GM23248 (cell line): ENCODE results near the gene ARPC2. TPM values are rescaled to one million over a fixed set of nuclear protein-coding genes. Genes with fewer than 3 reads are reported as not detected.
A peak's percentile ranks its signal among the peaks of the same experiment; 100 is the strongest.

Experiments used
- DNase-seq: peaks from one replicate; pipeline ENCODE4 v3.0.0-alpha.2; 2015
- H2AFZ ChIP-seq: fragments of 200-600 bp; sonication (generic); 2 replicates; pipeline ENCODE4 v1.6.1; 2016; ENCODE audit warnings: antibody characterized with exemption
- H3F3A ChIP-seq: fragments of 200-600 bp; sonication (generic); 2 replicates; pipeline ENCODE4 v1.6.1; 2016; ENCODE audit warnings: mild to moderate bottlenecking, antibody characterized with exemption, mixed run types; ENCODE audit not compliant: insufficient read depth
- H3K27ac ChIP-seq: fragments of 200-600 bp; sonication (generic); 2 replicates; pipeline ENCODE4 v1.5.1; 2016; ENCODE audit warnings: mild to moderate bottlenecking
- H3K27me3 ChIP-seq: fragments of 200-600 bp; sonication (generic); replicated peaks from 2 replicates; pipeline ENCODE4 v1.6.1; 2016; ENCODE audit warnings: mild to moderate bottlenecking; ENCODE audit not compliant: insufficient read depth
- H3K36me3 ChIP-seq: fragments of 200-600 bp; sonication (generic); 2 replicates; pipeline ENCODE4 v1.6.1; 2016; ENCODE audit warnings: low read depth, mild to moderate bottlenecking
- H3K4me1 ChIP-seq: fragments of 200-600 bp; sonication (generic); 2 replicates; pipeline ENCODE4 v1.6.1; 2016; ENCODE audit warnings: mild to moderate bottlenecking; ENCODE audit not compliant: insufficient read depth
- H3K4me2 ChIP-seq: fragments of 200-600 bp; sonication (generic); one replicate; pipeline ENCODE4 v1.6.1; 2016; ENCODE audit warnings: mild to moderate bottlenecking; ENCODE audit not compliant: unreplicated experiment
- H3K4me3 ChIP-seq: fragments of 200-600 bp; sonication (generic); 2 replicates; pipeline ENCODE4 v1.5.1; 2016; ENCODE audit warnings: mild to moderate bottlenecking
- H3K79me2 ChIP-seq: fragments of 200-600 bp; sonication (generic); 2 replicates; pipeline ENCODE4 v1.6.1; 2016; ENCODE audit warnings: mild to moderate bottlenecking; ENCODE audit not compliant: insufficient read depth
- H3K9ac ChIP-seq: fragments of 200-600 bp; sonication (generic); 2 replicates; pipeline ENCODE4 v1.6.1; 2016; ENCODE audit warnings: mild to moderate bottlenecking
- H3K9me2 ChIP-seq: fragments of 200-600 bp; sonication (generic); 2 replicates; pipeline ENCODE4 v1.6.1; 2016; ENCODE audit warnings: mixed run types, mild to moderate bottlenecking, moderate library complexity; ENCODE audit not compliant: insufficient read depth
- H3K9me3 ChIP-seq: fragments of 200-600 bp; sonication (generic); one replicate; pipeline ENCODE4 v1.6.1; 2017; ENCODE audit warnings: low read depth
- H4K20me1 ChIP-seq: fragments of 200-600 bp; sonication (generic); 2 replicates; pipeline ENCODE4 v1.6.0; 2016; ENCODE audit not compliant: insufficient read depth
- EZH2 ChIP-seq: fragments of 200-600 bp; sonication (generic); IDR thresholded peaks from 2 replicates; pipeline ENCODE4 v1.6.1; 2018; ENCODE audit warnings: antibody characterized with exemption, mild to moderate bottlenecking; ENCODE audit not compliant: insufficient read depth, poor library complexity, severe bottlenecking
- EZH2phosphoT487 ChIP-seq: fragments of 200-600 bp; sonication (generic); IDR thresholded peaks from 2 replicates; pipeline ENCODE4 v1.6.1; 2018; ENCODE audit warnings: antibody characterized with exemption, moderate library complexity, mild to moderate bottlenecking, low read depth; ENCODE audit not compliant: insufficient read depth
- WGBS, 2 experiments: methylation state at CpG; one replicate each; pipeline ENCODE4 v1.1.6; 2015 to 2017; ENCODE audit warnings: low lambda C conversion rate in 2 of 2, low coverage in 1 of 2; ENCODE audit errors: missing lambda C conversion rate in 2 of 2; 5-methylcytosine and 5-hydroxymethylcytosine counted together
- in situ Hi-C: fragments of 300-500 bp; cut with MboI; formaldehyde crosslinking; loops from 2 replicates; pipeline ENCODE4 v1.15.0; 2020
- polyA plus RNA-seq: library from polyadenylated mRNA; unstranded; fragments of >200 nt; fragmentation: Nextera tagmentation; extraction: Ambion mirVana; gene quantifications from 2 replicates; pipeline ENCODE4 v1.2.1, GENCODE V29; 2016
- total RNA-seq: library from RNA; depleted of rRNA; stranded (reverse); fragments of >200 nt; shearing (Covaris generic); gene quantifications from 2 replicates; pipeline ENCODE4 v1.2.3, GENCODE V29; 2014

Gene ARPC2
- total and polyA plus RNA-seq, 2 experiments from 2014 or later: 644 to 851 TPM

GRCh38 chr2:218214116-218214515 lies 2.9 kb upstream of the ARPC2 start:
- Histone ChIP-seq H3K4me2 (no peak overlapping the region), H4K20me1 (peaks cover 8% of the 10 kb centered on the region; the same call in 1 of the 2 replicates), H3K27ac (no peak overlapping the region), H2AFZ (no peak overlapping the region), H3K4me3 (no peak overlapping the region), H3K9me3 (no peaks in the 10 kb centered on the region), H3K4me1 (peaks cover 6% of the 10 kb centered on the region; the same call in 1 of the 2 replicates), H3K27me3 (no peaks in the 10 kb centered on the region), H3F3A (peaks cover 18% of the 10 kb centered on the region), H3K36me3 (no peaks in the 10 kb centered on the region), H3K9me2 (no peaks in the 10 kb centered on the region), H3K79me2 (peaks cover 31% of the 10 kb centered on the region), H3K9ac (no peak overlapping the region)
- DNase-seq: no peak
- 53 to 63% methylated on average over 1 of the region's 1 CpG for WGBS, 2 experiments
- in situ Hi-C loops: no loop called here
- no peak for TF ChIP-seq EZH2phosphoT487
- no peak for TF ChIP-seq EZH2

- Histone ChIP-seq H3K9me2 (no peaks in the 10 kb centered on the region), H3K9ac (peak overlapping the region; percentile 98), H3K9me3 (no peaks in the 10 kb centered on the region), H3K4me1 (peaks cover 27% of the 10 kb centered on the region), H3F3A (peaks cover 22% of the 10 kb centered on the region), H2AFZ (peak overlapping the region; percentile 95), H3K4me3 (peak overlapping the region; percentile 99), H3K79me2 (peaks cover 53% of the 10 kb centered on the region), H3K36me3 (0 out of 2 replicates have a peak, but pooled peaks cover under 1% of the 10 kb centered on the region), H3K27me3 (no peaks in the 10 kb centered on the region), H3K4me2 (peak overlapping the region; percentile 79), H4K20me1 (peaks cover 25% of the 10 kb centered on the region), H3K27ac (peak overlapping the region; percentile 91)
- in situ Hi-C loops: no loop called here
- TF ChIP-seq EZH2 (no peak), EZH2phosphoT487 (no peak)
- WGBS, 2 experiments: 43 to 44% methylated on average over 9 of the region's 9 CpGs
- DNase-seq: no peak
Observed at GRCh38 chr2:218216336-218216673, 684 bp upstream of the ARPC2 start.

- no peak for TF ChIP-seq EZH2phosphoT487
- no peak for TF ChIP-seq EZH2
- peak; percentile 73 for DNase-seq
- Histone ChIP-seq H3K79me2 (peaks cover 66% of the 10 kb centered on the region), H3K36me3 (peaks cover 5% of the 10 kb centered on the region; the same call in 1 of the 2 replicates), H4K20me1 (peaks cover 35% of the 10 kb centered on the region), H3K9me3 (no peaks in the 10 kb centered on the region), H3K4me3 (peak overlapping the region; percentile 99), H3K4me1 (peaks cover 40% of the 10 kb centered on the region), H3F3A (peaks cover 22% of the 10 kb centered on the region), H3K27me3 (no peaks in the 10 kb centered on the region), H3K9me2 (no peaks in the 10 kb centered on the region), H2AFZ (peak overlapping the region; percentile 66), H3K27ac (peak overlapping the region; percentile 88), H3K9ac (peak overlapping the region; percentile 98), H3K4me2 (peak overlapping the region; percentile 100)
- 0 to 1% methylated on average over 34 to 47 of the region's 47 CpGs for WGBS, 2 experiments
- in situ Hi-C loops: no loop called here
Observed at GRCh38 chr2:218217360-218218267, 625 bp downstream of the ARPC2 start.

- 2 to 5% methylated on average over 4 of the region's 4 CpGs for WGBS, 2 experiments
- peak overlapping the region; percentile 88 for H3K27ac ChIP-seq
- peak overlapping the region; percentile 98 for H3K9ac ChIP-seq
Observed at GRCh38 chr2:218218268-218219185, 1.5 kb downstream of the ARPC2 start.

More at GRCh38 chr2:218218268-218219185, 1.5 kb downstream of the ARPC2 start:
- in situ Hi-C loops: no loop called here
- Histone ChIP-seq H3K4me3 (peak overlapping the region; percentile 99), H4K20me1 (peaks cover 44% of the 10 kb centered on the region), H3K79me2 (peaks cover 76% of the 10 kb centered on the region), H3K4me1 (peaks cover 49% of the 10 kb centered on the region), H2AFZ (no peak overlapping the region), H3K9me2 (no peaks in the 10 kb centered on the region), H3F3A (peaks cover 30% of the 10 kb centered on the region), H3K27me3 (no peaks in the 10 kb centered on the region), H3K36me3 (peaks cover 5% of the 10 kb centered on the region; the same call in 1 of the 2 replicates), H3K4me2 (peak overlapping the region; percentile 100), H3K9me3 (no peaks in the 10 kb centered on the region)
- peak; percentile 36 for DNase-seq
- TF ChIP-seq EZH2 (no peak), EZH2phosphoT487 (no peak)
